SU-DHL-6 (cell line): Measurements from ENCODE around the gene THUMPD3.

ENCODE experiments used
- H2AFZ ChIP-seq: fragments of 200-600 bp; sonication (generic); 2 replicates; pipeline ENCODE4 v1.6.1; 2014; ENCODE audit warnings: low read depth, mild to moderate bottlenecking, moderate library complexity, mixed read lengths, antibody characterized with exemption, low read length; ENCODE audit not compliant: severe bottlenecking
- H3F3A ChIP-seq: fragments of 200-600 bp; shearing (Covaris generic); 2 replicates; pipeline ENCODE4 v1.6.0; 2016; ENCODE audit warnings: antibody characterized with exemption, mild to moderate bottlenecking; ENCODE audit not compliant: insufficient read depth
- H3K27ac ChIP-seq: fragments of 200-600 bp; sonication (generic); 2 replicates; pipeline ENCODE4 v1.5.1; 2016; ENCODE audit warnings: low read depth, mild to moderate bottlenecking, low read length, moderate library complexity, mixed read lengths
- H3K27me3 ChIP-seq: fragments of 200-600 bp; sonication (generic), shearing (Covaris generic); 2 replicates; pipeline ENCODE4 v1.6.0; 2014; ENCODE audit warnings: mild to moderate bottlenecking, low read length
- H3K36me3 ChIP-seq: fragments of 200-600 bp; sonication (generic); 2 replicates; pipeline ENCODE4 v1.6.1; 2014; ENCODE audit warnings: mild to moderate bottlenecking, low read length, mixed read lengths
- H3K4me2 ChIP-seq: fragments of 300-600, 200-600 bp; shearing (Covaris generic), sonication (generic); 2 replicates; pipeline ENCODE4 v1.6.0; 2014; ENCODE audit warnings: low read length, low read depth, mild to moderate bottlenecking; ENCODE audit not compliant: poor library complexity, severe bottlenecking
- H3K4me3 ChIP-seq: fragments of 200-600 bp; sonication (generic); 2 replicates; pipeline ENCODE4 v1.5.1; 2014; ENCODE audit warnings: antibody characterized with exemption, low read length, mild to moderate bottlenecking, mixed read lengths; ENCODE audit not compliant: insufficient read depth, poor library complexity, severe bottlenecking
- H3K79me2 ChIP-seq: fragments of 200-600 bp; sonication (generic); 2 replicates; pipeline ENCODE4 v1.6.1; 2014; ENCODE audit warnings: mild to moderate bottlenecking, low read length, moderate library complexity; ENCODE audit not compliant: insufficient read depth
- H3K9ac ChIP-seq: fragments of 200-600 bp; sonication (generic); 2 replicates; pipeline ENCODE4 v1.7.0; 2014; ENCODE audit warnings: mild to moderate bottlenecking, low read length
- H3K9me2 ChIP-seq: fragments of 200-600 bp; sonication (generic); replicated peaks from 2 replicates; pipeline ENCODE4 v1.6.1; 2014; ENCODE audit warnings: low read length; ENCODE audit not compliant: insufficient read depth
- H3K9me3 ChIP-seq: fragments of 200-600 bp; sonication (generic); 2 replicates; pipeline ENCODE4 v1.6.1; 2014; ENCODE audit warnings: low read length, mixed read lengths; ENCODE audit not compliant: insufficient read depth
- H4K20me1 ChIP-seq: fragments of 200-600 bp; sonication (generic); 2 replicates; pipeline ENCODE4 v1.6.1; 2014; ENCODE audit warnings: low read depth, mild to moderate bottlenecking, antibody characterized with exemption, low read length, moderate library complexity, mixed read lengths
- CTCF ChIP-seq: fragments of 200-600 bp; sonication (generic); IDR thresholded peaks from one replicate; pipeline ENCODE4 v1.5.1; 2017; ENCODE audit warnings: antibody characterized with exemption, mild to moderate bottlenecking, low read length, moderate library complexity; ENCODE audit not compliant: insufficient read depth, poor library complexity, severe bottlenecking
- EZH2phosphoT487 ChIP-seq: fragments of 200-600 bp; sonication (generic), shearing (Covaris generic); conservative IDR thresholded peaks from 2 replicates; pipeline ENCODE4 v1.6.1; 2018; ENCODE audit warnings: mild to moderate bottlenecking, antibody characterized with exemption, low read length, moderate library complexity, mixed read lengths

Gene THUMPD3

GRCh38 chr3:9414826-9415225 is 52.0 kb downstream of the THUMPD3 start:
- H3K9ac ChIP-seq, result no peak overlapping the region
- H3F3A ChIP-seq, result peaks cover 5% of the 10 kb centered on the region; the same call in 1 of the 2 replicates
- TF ChIP-seq EZH2phosphoT487 (no peak), CTCF (no peak)
- H3K4me3 ChIP-seq, result no peak overlapping the region
- H3K9me2 ChIP-seq, result no peaks in the 10 kb centered on the region
- no peaks in the 10 kb centered on the region for H3K9me3 ChIP-seq
- H3K4me2 ChIP-seq, result no peak overlapping the region
- peaks cover 72% of the 10 kb centered on the region for H4K20me1 ChIP-seq
- peaks cover 14% of the 10 kb centered on the region; the same call in 1 of the 2 replicates for H3K36me3 ChIP-seq
- H3K27me3 ChIP-seq, result no peaks in the 10 kb centered on the region
- H3K79me2 ChIP-seq, result peaks cover 100% of the 10 kb centered on the region
- no peak overlapping the region for H2AFZ ChIP-seq
- H3K27ac ChIP-seq, result no peak overlapping the region

- H3K36me3 ChIP-seq, result peaks cover 14% of the 10 kb centered on the region; the same call in 1 of the 2 replicates
- H3K9me3 ChIP-seq, result no peaks in the 10 kb centered on the region
- H3K79me2 ChIP-seq, result peaks cover 100% of the 10 kb centered on the region
- no peak overlapping the region for H3K4me3 ChIP-seq
- H3F3A ChIP-seq, result peaks cover 5% of the 10 kb centered on the region; the same call in 1 of the 2 replicates
- H3K27ac ChIP-seq, result no peak overlapping the region
- H3K9me2 ChIP-seq, result no peaks in the 10 kb centered on the region
- no peaks in the 10 kb centered on the region for H3K27me3 ChIP-seq
- no peak for TF ChIP-seq CTCF
- TF ChIP-seq EZH2phosphoT487, result no peak
- no peak overlapping the region for H2AFZ ChIP-seq
- H3K4me2 ChIP-seq, result no peak overlapping the region
- H3K9ac ChIP-seq, result no peak overlapping the region
- H4K20me1 ChIP-seq, result peaks cover 68% of the 10 kb centered on the region
Measured at GRCh38 chr3:9415485-9416138, 52.8 kb downstream of the THUMPD3 start.

- H3K9me2 ChIP-seq, result no peaks in the 10 kb centered on the region
- TF ChIP-seq EZH2phosphoT487 (no peak), CTCF (no peak)
- H3K9me3 ChIP-seq, result no peaks in the 10 kb centered on the region
- peaks cover 71% of the 10 kb centered on the region for H4K20me1 ChIP-seq
- peaks cover 5% of the 10 kb centered on the region; the same call in 1 of the 2 replicates for H3F3A ChIP-seq
- H2AFZ ChIP-seq, result no peak overlapping the region
- H3K79me2 ChIP-seq, result peaks cover 100% of the 10 kb centered on the region
- H3K36me3 ChIP-seq, result peaks cover 14% of the 10 kb centered on the region; the same call in 1 of the 2 replicates
- H3K9ac ChIP-seq, result no peak overlapping the region
- H3K4me2 ChIP-seq, result no peak overlapping the region
- no peak overlapping the region for H3K27ac ChIP-seq
- no peak overlapping the region for H3K4me3 ChIP-seq
- H3K27me3 ChIP-seq, result no peaks in the 10 kb centered on the region
Measured at GRCh38 chr3:9416139-9416780, 53.4 kb downstream of the THUMPD3 start.
